SJCRH30 (cell line): ENCODE measurements around the gene SCLY. TPM values are rescaled to one million over a fixed set of nuclear protein-coding genes. Genes with fewer than 3 reads are reported as not detected.
"Not testable (repeated sequence)": the region's sequence is repeated elsewhere in the genome, so short reads cannot be mapped to it uniquely, and the experiment has no call there.

Experiments used
- DNase-seq, 2 experiments: peaks; one replicate each; pipeline ENCODE4 v3.0.0-alpha.2; 2015 to 2020
- H3K27ac ChIP-seq: fragments of 250-450 bp; sonication (Bioruptor Pico); 2 replicates; pipeline ENCODE4 v1.5.1; 2020; ENCODE audit warnings: mild to moderate bottlenecking, moderate library complexity
- H3K27me3 ChIP-seq: fragments of 250-450 bp; sonication (Bioruptor Pico); 2 replicates; pipeline ENCODE4 v1.5.1; 2020; ENCODE audit warnings: mild to moderate bottlenecking, moderate library complexity
- H3K36me3 ChIP-seq: fragments of 250-450 bp; sonication (Bioruptor Pico); 2 replicates; pipeline ENCODE4 v1.5.1; 2020; ENCODE audit warnings: mild to moderate bottlenecking, moderate library complexity
- H3K4me1 ChIP-seq: fragments of 250-450 bp; sonication (Bioruptor Pico); 2 replicates; pipeline ENCODE4 v1.5.1; 2020; ENCODE audit warnings: mild to moderate bottlenecking, moderate library complexity
- H3K4me3 ChIP-seq: fragments of 250-450 bp; sonication (Bioruptor Pico); 2 replicates; pipeline ENCODE4 v1.5.1; 2020; ENCODE audit warnings: mild to moderate bottlenecking, moderate library complexity
- H3K9me3 ChIP-seq: fragments of 250-450 bp; sonication (Bioruptor Pico); replicated peaks from 2 replicates; pipeline ENCODE4 v1.5.1; 2020; ENCODE audit warnings: mild to moderate bottlenecking, moderate library complexity
- total RNA-seq: library from RNA; depleted of rRNA; stranded (reverse); fragments of >200 nt; shearing (Covaris generic); gene quantifications from 2 replicates; pipeline ENCODE4 v1.2.3, GENCODE V29; 2014

The SCLY gene
- total RNA-seq, 1 experiment from 2014 or later = 36.7 TPM

DNA sequence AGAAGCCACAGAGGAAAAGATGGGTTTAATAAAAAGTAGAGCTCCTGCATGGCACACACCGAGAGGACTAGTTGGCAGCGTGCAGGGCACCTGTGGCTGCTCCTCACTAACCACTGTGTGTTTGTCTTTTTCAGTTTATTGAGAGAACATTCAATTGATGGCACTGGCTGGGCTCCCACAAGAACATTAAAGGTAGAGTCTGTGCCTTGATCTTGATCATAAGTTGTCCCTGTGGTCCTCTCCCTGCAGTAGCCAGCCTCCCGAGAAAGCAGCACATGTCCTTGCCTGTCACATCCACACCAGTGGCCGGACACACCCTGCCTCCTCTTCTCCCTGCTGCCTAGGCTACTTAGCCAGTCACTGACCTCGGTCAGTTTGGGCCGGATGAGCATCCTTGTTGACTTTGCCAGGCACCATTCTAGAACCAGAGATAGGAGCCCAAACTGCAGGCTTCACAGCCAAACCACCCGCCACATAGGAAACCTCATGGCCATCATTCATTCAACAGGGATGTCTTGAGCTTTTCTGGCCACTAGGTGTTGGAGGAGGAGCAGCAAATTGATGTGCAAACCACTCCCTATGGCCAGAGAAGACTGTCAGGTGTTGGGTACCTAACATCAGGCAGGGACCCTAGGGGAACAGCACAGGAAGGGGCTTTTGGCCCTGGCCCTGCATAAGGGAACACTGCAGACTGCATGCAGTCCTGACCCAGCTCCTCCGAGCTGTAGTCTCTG lies 30.2 kb upstream of the SCLY start:
- DNase-seq = no peak

DNA sequence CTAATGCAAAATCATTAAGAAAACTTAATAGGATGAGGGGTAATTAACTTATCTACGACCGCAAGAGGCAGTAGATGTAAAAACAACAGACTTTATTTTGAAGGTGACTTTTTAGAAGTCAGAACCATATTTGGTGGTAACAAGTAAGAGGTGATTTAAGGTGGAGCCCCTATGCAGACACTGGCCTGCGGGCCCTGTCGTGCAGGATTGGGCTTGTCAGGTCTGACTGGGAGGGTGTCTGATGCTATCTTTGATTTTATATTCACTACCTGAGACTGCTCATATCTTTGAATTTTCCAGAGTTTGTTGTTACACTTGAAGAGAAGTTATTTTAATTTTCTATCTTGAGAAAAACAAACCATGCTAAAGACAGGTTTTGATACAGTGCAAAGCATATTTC lies 29.1 kb upstream of the SCLY start:
- Histone ChIP-seq H3K27me3 (no peaks in the 10 kb centered on the region), H3K9me3 (no peaks in the 10 kb centered on the region), H3K4me3 (no peak overlapping the region), H3K4me1 (no peaks in the 10 kb centered on the region), H3K27ac (no peak overlapping the region), H3K36me3 (peaks cover 6% of the 10 kb centered on the region)
- DNase-seq = no peak

More for the DNA sequence above, 30.2 kb upstream of the SCLY start:
- no peak overlapping the region for H3K27ac ChIP-seq
- no peaks in the 10 kb centered on the region for H3K4me1 ChIP-seq
- peaks cover 3% of the 10 kb centered on the region; the same call in 1 of the 2 replicates for H3K36me3 ChIP-seq
- no peaks in the 10 kb centered on the region for H3K27me3 ChIP-seq
- no peak overlapping the region for H3K4me3 ChIP-seq
- H3K9me3 ChIP-seq = no peaks in the 10 kb centered on the region

DNA sequence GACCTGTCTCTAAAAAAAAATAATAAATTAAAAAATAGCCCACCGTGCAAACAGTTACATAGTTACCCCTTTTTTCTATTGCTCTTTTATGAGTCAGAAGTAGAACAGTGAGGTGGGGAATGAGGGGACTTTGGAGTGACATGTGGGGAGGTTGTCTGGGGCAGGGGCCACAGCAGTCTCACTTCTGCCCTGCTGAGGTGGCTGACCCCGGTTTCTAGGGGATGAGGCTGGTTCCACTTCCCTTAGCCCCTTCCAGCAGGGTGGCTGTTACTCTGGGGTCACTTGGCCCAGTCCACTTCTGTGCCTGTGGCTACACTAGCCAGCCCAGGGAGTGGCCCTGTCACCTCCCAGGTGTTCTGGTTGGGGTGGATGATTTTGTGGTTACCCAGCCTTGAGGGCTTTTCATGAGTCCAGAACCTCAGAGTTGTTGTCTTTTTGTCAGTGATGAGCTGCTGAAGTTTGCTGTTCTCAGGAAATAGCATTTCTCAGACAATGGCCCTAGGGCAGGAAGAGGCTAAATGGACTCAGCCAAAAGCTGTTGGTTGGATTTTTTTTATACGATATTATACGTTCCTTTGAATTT lies 28.0 kb upstream of the SCLY start:
- no peaks in the 10 kb centered on the region for H3K4me1 ChIP-seq
- no peaks in the 10 kb centered on the region for H3K27me3 ChIP-seq
- H3K36me3 ChIP-seq = peaks cover 10% of the 10 kb centered on the region
- H3K9me3 ChIP-seq = no peaks in the 10 kb centered on the region
- no peak overlapping the region for H3K4me3 ChIP-seq
- no peak for DNase-seq
- no peak overlapping the region for H3K27ac ChIP-seq

DNA sequence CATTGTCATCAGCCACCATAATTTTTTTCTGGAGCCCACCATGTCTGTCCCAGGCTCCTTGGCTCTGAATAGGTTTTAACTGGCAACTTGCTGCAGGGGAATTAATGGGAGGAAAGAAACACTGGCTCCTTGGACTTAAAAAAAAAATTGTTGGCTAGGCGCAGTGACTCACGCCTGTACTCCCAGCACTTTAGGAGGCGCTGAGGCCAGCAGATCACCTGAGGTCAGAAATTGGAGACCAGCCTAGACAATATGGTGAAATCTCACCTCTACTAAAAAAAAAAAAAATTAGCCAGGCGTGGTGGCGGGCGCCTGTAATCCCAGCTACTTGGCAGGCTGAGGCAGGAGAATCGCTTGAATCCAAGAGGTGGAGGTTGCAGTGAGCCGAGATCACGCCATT lies 26.8 kb upstream of the SCLY start:
- H3K27me3 ChIP-seq, DNase-seq, H3K4me3 ChIP-seq, H3K27ac ChIP-seq, H3K9me3 ChIP-seq, H3K4me1 ChIP-seq: not testable (repeated sequence)
- H3K36me3 ChIP-seq = peaks cover 12% of the 10 kb centered on the region

DNA sequence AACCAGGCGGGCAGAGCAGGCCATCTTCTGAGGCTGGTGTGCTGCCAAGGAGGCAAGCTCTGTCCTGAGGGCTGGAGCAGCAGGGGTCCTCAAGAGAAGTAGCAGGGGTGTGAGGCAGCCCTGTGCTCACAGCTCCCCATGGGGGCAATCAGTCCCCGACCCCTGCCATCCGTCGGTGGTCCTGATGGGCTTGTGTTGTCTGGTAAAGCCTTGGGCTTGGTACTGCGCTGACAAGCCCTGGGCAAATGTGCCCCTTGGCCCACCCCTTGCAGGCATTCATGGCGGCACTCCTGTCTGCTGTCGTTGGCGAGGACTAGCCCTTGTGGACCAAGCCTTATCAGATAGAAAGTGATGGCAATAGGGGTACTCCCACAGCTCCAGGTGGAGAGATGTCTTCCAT lies 22.6 kb upstream of the SCLY start:
- no peak overlapping the region for H3K27ac ChIP-seq
- no peak overlapping the region for H3K4me3 ChIP-seq
- DNase-seq = no peak
- H3K9me3 ChIP-seq = no peaks in the 10 kb centered on the region
- no peaks in the 10 kb centered on the region for H3K27me3 ChIP-seq
- H3K4me1 ChIP-seq = no peaks in the 10 kb centered on the region
- H3K36me3 ChIP-seq = peaks cover 13% of the 10 kb centered on the region

DNA sequence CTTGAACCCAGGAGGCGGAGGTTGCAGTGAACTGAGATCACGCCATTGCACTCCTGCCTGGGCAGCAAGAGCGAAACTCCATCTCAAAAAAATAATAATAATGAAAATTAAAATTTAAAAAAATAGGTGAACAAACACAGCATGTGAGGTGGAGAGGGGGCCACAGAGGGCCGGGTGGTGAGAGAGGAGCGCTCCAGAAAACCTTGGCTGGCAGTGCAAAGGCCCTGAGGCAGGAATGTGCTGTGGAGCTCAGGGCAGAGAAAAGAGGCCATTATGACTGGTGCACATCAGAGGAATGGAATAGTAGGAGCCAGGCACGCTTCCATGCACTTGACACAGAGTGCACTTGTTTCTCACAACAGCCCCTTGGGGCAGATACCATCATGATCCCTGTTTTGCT lies 21.6 kb upstream of the SCLY start:
- no peaks in the 10 kb centered on the region for H3K27me3 ChIP-seq
- H3K9me3 ChIP-seq = no peaks in the 10 kb centered on the region
- DNase-seq = no peak
- no peak overlapping the region for H3K27ac ChIP-seq
- peaks cover 13% of the 10 kb centered on the region for H3K36me3 ChIP-seq
- H3K4me1 ChIP-seq = no peaks in the 10 kb centered on the region
- H3K4me3 ChIP-seq = no peak overlapping the region

DNA sequence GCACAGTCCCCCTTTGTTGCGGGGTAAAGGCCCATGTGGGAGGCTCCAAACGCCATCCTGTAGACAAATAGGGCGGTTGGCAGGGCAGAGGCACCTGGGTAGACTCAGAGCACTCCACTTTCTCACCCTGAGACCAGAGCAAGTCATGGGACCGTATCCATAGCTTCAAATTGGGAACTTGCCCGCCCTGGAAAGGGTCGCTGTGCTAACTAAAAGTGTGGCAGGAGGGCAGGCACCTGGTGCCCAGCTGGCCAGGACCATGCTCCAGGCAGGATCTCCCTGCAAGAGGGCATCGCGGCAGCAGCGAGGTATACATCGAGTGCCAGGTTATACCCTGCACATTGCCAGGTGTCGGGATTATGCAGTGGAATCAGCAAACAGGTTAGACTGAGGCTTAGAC lies 20.8 kb upstream of the SCLY start:
- H3K36me3 ChIP-seq = peaks cover 13% of the 10 kb centered on the region
- H3K4me3 ChIP-seq = no peak overlapping the region
- no peaks in the 10 kb centered on the region for H3K4me1 ChIP-seq
- no peak overlapping the region for H3K27ac ChIP-seq
- DNase-seq = no peak
- H3K9me3 ChIP-seq = no peaks in the 10 kb centered on the region
- H3K27me3 ChIP-seq = no peaks in the 10 kb centered on the region

DNA sequence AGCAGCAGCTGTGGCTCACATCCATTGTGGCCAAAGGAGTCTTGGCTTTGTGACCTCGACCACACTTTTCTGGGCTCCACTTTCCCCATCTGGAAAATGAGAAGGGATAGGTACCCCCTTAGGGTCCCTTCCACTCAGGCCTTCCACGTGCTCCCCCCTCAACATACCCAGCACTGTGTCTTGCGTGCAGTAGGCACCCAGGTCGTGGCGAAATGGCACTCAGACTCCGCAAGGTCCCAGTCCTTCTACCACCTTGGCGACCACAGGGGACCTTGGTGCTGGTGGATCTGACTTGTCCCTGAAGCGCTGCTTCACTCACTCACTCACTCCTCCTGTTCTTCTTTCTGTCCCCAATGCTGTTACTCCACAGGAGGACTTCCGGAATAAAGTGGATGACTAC lies 19.9 kb upstream of the SCLY start:
- no peaks in the 10 kb centered on the region for H3K4me1 ChIP-seq
- no peaks in the 10 kb centered on the region for H3K9me3 ChIP-seq
- no peak for DNase-seq
- H3K4me3 ChIP-seq = no peak overlapping the region
- H3K27ac ChIP-seq = no peak overlapping the region
- no peaks in the 10 kb centered on the region for H3K27me3 ChIP-seq
- H3K36me3 ChIP-seq = peaks cover 10% of the 10 kb centered on the region

DNA sequence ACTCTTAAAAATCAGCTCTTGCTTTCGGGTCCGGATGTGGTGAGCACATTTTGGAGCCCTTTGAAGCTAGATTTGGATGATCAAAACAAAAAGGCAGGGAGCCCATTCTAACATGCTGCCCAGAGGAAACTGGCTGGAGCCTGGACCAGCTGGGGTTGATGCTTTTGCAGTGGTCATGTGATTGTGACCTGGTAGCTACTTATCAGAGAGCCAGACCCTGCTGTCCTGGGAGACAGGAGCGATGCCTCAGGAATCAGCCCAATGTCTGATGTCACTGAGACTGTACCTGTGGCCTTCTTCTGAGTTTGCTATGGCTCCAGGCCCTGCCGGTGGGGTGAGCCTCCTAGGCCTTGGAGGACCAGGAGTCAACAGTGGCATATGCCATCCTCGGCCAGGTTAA lies 18.7 kb upstream of the SCLY start:
- no peak overlapping the region for H3K4me3 ChIP-seq
- H3K9me3 ChIP-seq = no peaks in the 10 kb centered on the region
- H3K36me3 ChIP-seq = peaks cover 3% of the 10 kb centered on the region; the same call in 1 of the 2 replicates
- no peaks in the 10 kb centered on the region for H3K4me1 ChIP-seq
- no peaks in the 10 kb centered on the region for H3K27me3 ChIP-seq
- DNase-seq = no peak
- H3K27ac ChIP-seq = no peak overlapping the region

DNA sequence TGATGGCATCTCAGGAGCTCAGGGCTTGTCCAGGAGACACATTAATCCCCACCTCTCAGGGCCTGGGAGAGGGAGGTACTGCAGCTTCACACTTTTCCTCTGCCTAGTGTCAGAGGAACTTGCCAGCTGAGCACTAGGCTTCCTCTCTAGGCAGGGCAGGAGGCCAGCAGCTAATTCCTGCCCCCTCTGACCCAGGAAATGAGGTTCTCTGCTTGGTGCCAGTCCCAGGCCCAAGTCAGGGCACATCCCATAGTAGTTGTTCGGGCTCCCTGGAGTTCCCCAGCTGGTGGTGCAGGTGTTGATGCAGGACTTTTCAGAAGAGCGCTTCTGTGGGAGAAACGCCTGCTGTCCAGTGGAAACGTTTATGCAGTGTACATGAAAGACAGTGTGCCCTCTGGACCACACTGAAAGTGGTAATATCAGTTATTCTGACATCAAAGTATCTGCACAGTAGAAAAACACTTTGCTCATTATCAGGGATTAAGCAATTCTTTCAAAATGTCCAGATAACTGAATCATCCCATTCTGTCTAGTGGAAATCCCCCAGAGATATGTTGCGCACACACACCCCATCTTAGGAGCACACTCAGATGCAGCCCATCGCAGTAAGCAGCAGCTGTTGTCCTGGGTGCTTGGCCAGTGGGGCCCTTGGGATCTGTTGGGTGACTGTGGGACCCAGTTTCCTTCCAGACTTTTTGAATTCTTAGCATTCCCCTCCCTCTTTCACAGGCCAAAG lies 17.8 kb upstream of the SCLY start:
- no peak overlapping the region for H3K4me3 ChIP-seq
- H3K27me3 ChIP-seq = no peaks in the 10 kb centered on the region
- H3K36me3 ChIP-seq = peaks cover 3% of the 10 kb centered on the region; the same call in 1 of the 2 replicates
- no peak overlapping the region for H3K27ac ChIP-seq
- H3K4me1 ChIP-seq = no peaks in the 10 kb centered on the region
- no peak for DNase-seq
- H3K9me3 ChIP-seq = 0 out of 2 replicates have a peak, but pooled peaks cover 5% of the 10 kb centered on the region

DNA sequence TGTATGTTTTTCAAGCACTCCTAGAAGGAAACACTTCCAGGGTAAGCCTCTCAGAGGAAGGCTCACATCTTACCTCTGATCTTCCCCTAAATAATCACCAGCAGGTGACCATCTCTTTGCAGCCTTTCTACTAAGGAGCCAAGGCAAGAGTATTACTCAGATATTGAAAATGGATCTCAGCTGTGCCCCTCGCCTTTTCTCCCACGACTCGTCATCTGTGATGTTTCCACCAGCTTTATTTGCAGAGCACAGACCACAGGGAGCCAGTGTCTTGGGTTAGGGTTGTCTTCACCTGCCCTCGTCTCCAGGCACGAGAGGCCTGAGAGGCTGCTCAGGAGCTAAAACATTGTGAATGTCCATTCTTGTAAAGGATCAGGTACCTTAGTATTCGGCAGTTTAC lies 16.9 kb upstream of the SCLY start:
- Histone ChIP-seq H3K9me3 (0 out of 2 replicates have a peak, but pooled peaks cover 5% of the 10 kb centered on the region), H3K36me3 (peaks cover 2% of the 10 kb centered on the region; the same call in 1 of the 2 replicates), H3K4me3 (no peak overlapping the region), H3K27me3 (no peaks in the 10 kb centered on the region), H3K4me1 (no peaks in the 10 kb centered on the region), H3K27ac (no peak overlapping the region)
- no peak for DNase-seq

DNA sequence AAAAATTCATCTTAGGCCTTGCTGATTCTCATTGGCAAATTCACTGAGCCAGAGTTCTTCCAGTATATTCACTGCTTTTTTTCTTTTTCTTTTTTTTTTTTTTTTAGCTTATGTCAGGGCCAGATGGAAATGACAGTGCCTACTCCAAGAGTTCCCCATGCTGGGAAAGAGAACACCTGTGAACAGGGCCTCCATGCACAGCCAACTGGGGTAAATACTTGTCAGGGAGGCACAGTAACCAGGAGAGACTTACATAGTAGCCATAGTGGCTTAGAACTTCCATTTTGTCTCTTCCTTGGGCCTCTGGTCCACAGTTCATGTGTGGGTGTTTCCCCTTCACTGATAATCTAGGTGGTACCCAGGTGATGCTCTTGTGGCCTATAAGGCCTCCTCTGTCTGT lies 15.2 kb upstream of the SCLY start:
- Histone ChIP-seq H3K4me1 (no peaks in the 10 kb centered on the region), H3K36me3 (0 out of 2 replicates have a peak, but pooled peaks cover 2% of the 10 kb centered on the region), H3K4me3 (no peak overlapping the region), H3K9me3 (0 out of 2 replicates have a peak, but pooled peaks cover 5% of the 10 kb centered on the region), H3K27ac (no peak overlapping the region), H3K27me3 (no peaks in the 10 kb centered on the region)
- DNase-seq = no peak

DNA sequence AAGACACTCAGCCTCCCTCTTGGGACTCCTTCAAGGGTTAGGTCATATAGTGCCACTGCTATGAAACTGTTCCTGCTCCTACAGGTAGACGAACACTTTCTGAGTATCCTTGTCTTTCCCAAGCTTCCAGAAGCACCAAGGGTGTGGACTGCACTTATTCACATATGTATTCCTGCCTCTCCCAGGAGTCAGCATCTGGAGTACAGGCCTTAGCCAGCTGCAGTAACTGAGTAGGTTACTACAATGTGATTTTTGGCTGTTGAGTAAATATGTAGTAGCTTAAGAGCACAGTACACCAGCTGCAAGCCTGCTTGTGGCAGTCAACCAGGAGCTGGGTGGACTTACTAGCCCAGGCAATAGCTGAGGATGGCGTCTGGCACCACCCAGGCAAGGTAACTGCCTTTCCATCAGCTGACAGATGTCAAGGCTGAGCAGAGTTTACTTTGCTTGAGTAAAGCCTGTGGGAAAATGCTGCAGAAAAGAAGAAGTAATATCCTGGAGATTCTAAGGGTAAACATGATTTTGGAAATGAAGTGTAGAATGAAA lies 14.0 kb upstream of the SCLY start:
- Histone ChIP-seq H3K27me3 (no peaks in the 10 kb centered on the region), H3K4me1 (no peaks in the 10 kb centered on the region), H3K36me3 (no peaks in the 10 kb centered on the region), H3K4me3 (no peak overlapping the region), H3K27ac (no peak overlapping the region), H3K9me3 (0 out of 2 replicates have a peak, but pooled peaks cover 5% of the 10 kb centered on the region)
- no peak for DNase-seq

DNA sequence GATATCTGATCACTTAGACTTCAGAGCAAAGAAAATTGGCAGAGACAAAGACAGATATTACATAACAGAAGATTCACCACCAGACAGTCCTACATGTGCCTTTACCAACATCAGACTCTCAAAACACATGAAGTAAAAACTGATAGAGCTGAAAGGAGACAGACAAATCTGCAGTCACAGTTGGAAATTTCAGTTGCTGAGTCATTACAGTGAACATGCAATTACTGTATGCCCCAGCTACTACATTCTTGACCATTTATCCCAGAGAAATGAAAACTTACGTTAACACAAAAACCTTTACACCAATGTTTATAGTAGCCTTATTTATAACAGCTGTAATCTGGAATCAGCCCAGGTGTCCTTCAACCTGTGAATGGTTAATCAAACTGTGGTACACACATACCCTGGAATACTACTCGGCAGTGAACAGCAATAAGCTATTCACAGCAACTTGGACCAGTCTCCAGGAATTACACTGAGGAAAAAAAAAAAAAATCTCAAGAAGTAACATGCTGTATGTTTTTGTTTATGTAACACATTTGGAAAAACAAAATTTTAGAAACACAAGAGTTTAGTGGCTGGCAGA lies 7.5 kb upstream of the SCLY start:
- DNase-seq = no peak
- H3K36me3 ChIP-seq = no peaks in the 10 kb centered on the region

DNA sequence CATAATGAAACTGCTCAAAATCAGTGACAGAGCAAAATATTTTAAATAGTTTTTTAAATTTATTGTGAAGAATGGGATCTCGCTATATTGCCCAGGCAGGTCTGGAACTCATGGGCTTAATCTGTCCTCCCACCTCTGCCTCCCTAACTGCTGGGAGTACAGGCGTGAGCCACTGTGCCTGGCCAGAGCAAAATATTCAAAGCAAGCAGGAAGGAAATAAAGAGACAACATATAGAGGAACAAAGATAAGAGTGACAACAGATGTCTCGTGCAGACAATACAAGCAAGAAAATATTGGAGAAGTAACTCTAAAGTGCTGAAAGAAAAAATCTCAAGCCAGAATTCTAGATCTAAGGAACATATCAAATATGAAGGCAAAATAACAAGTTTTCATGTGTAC lies 5.0 kb upstream of the SCLY start:
- Histone ChIP-seq H3K27ac (no peak overlapping the region), H3K27me3 (no peaks in the 10 kb centered on the region), H3K9me3 (no peaks in the 10 kb centered on the region), H3K36me3 (no peaks in the 10 kb centered on the region), H3K4me3 (no peak overlapping the region), H3K4me1 (no peaks in the 10 kb centered on the region; the same call in 1 of the 2 replicates)
- DNase-seq = no peak

More for the DNA sequence above, 7.5 kb upstream of the SCLY start:
- no peaks in the 10 kb centered on the region for H3K27me3 ChIP-seq
- no peaks in the 10 kb centered on the region for H3K4me1 ChIP-seq
- no peak overlapping the region for H3K4me3 ChIP-seq
- H3K9me3 ChIP-seq = no peaks in the 10 kb centered on the region
- no peak overlapping the region for H3K27ac ChIP-seq
